A549 (cell line): ENCODE measurements around the gene TNIK. TPM values are rescaled to one million over a fixed set of nuclear protein-coding genes. Genes with fewer than 3 reads are reported as not detected.

Source experiments
- ATAC-seq, 2 experiments: fragments of 200-7000 bp in 1 of 2; fragments of >200 bp in 1 of 2; cut with Nextera tagmentation in 1 of 2; cut with Tn5 transposase in 1 of 2; 3 replicates each; pipeline versions ENCODE4 v1.8.0 to v1.9.1; 2018 to 2020; ENCODE audit warnings: mild to moderate bottlenecking in 1 of 2, moderate library complexity in 1 of 2
- CTCF ChIA-PET: fragments of 300-600 bp; sonication (Branson Sonifier 250); formaldehyde crosslinking; extraction: SDS; loops from one replicate; lab custom pipeline; 2021; ENCODE audit warnings: antibody characterized with exemption, inconsistent platforms; lab: Yijun Ruan, JAX
- POLR2A ChIA-PET: fragments of 350-600 bp; formaldehyde crosslinking; extraction: SDS; loops from one replicate; lab custom pipeline; 2021; ENCODE audit warnings: antibody characterized with exemption, inconsistent platforms; lab: Yijun Ruan, JAX
- DNase-seq, 2 experiments: peaks; one replicate each; pipeline versions ENCODE4 v3.0.0 to v3.0.0-alpha.2; 2011 to 2016; ENCODE audit warnings: low read depth in 1 of 2, low spot score in 1 of 2
- FAIRE-seq: peaks from 2 replicates; lab custom pipeline; 2011; peaks lifted over from hg19 to GRCh38; lab: Jason Lieb, UNC
- H3K27ac ChIP-seq, 2 experiments: fragments of >200 bp; sonication (Bioruptor Twin); formaldehyde crosslinking; 3 replicates each; pipeline ENCODE4 v1.5.1; 2016 to 2017
- H3K4me1 ChIP-seq: fragments of >200 bp; sonication (Bioruptor Twin); formaldehyde crosslinking; 3 replicates; pipeline ENCODE4 v1.6.1; 2016
- H3K4me2 ChIP-seq: fragments of >200 bp; sonication (Bioruptor Twin); formaldehyde crosslinking; 3 replicates; pipeline ENCODE4 v1.6.1; 2016
- H3K4me3 ChIP-seq: fragments of >200 bp; sonication (Bioruptor Twin); formaldehyde crosslinking; 3 replicates; pipeline ENCODE4 v1.5.1; 2016
- H3K9me3 ChIP-seq: fragments of >200 bp; sonication (Bioruptor Twin); formaldehyde crosslinking; 3 replicates; pipeline ENCODE4 v1.6.1; 2016
- BHLHE40 ChIP-seq: IDR thresholded peaks from 2 replicates; pipeline ENCODE4 v1.6.1; 2012; ENCODE audit warnings: low read depth, low read length, inconsistent platforms
- CBX2 ChIP-seq: fragments of 200-600 bp; sonication (generic); IDR thresholded peaks from 2 replicates; pipeline ENCODE4 v1.6.1; 2016; ENCODE audit warnings: low read depth, mild to moderate bottlenecking, borderline replicate concordance
- CBX8 ChIP-seq: fragments of 200-600 bp; sonication (generic); IDR thresholded peaks from 2 replicates; pipeline ENCODE4 v1.6.1; 2016
- CEBPB ChIP-seq, 2 experiments: fragments of >200 bp in 1 of 2; sonication (Bioruptor Twin) in 1 of 2; formaldehyde crosslinking in 1 of 2; IDR thresholded peaks; 2 replicates each; pipeline ENCODE4 v1.6.1; 2012 to 2016
- EHMT2 ChIP-seq: fragments of 200-600 bp; sonication (generic); IDR thresholded peaks from 2 replicates; pipeline ENCODE4 v1.6.1; 2016; ENCODE audit warnings: antibody characterized with exemption, low read depth, mild to moderate bottlenecking, moderate library complexity
- ESRRA ChIP-seq: fragments of 150-350 bp; IDR thresholded peaks from 2 replicates; pipeline ENCODE4 v1.6.1; 2014; ENCODE audit warnings: mild to moderate bottlenecking, low read length, borderline replicate concordance
- FOSB ChIP-seq: fragments of 250-450 bp; sonication (Bioruptor Pico); IDR thresholded peaks from 2 replicates; pipeline ENCODE4 v1.5.0; 2020; ENCODE audit warnings: mild to moderate bottlenecking, moderate library complexity
- FOXS1 ChIP-seq: fragments of 250-450 bp; sonication (Bioruptor Pico); IDR thresholded peaks from 2 replicates; pipeline ENCODE4 v1.5.0; 2020; ENCODE audit warnings: mild to moderate bottlenecking, moderate library complexity
- GATA3 ChIP-seq: IDR thresholded peaks from 2 replicates; pipeline ENCODE4 v1.6.1; 2012; ENCODE audit warnings: borderline replicate concordance
- HOXA7 ChIP-seq: fragments of 250-450 bp; sonication (Bioruptor Pico); IDR thresholded peaks from 2 replicates; pipeline ENCODE4 v1.5.0; 2020; ENCODE audit warnings: mild to moderate bottlenecking, moderate library complexity
- HOXB5 ChIP-seq: fragments of 250-450 bp; sonication (Bioruptor Pico); IDR thresholded peaks from 2 replicates; pipeline ENCODE4 v1.5.0; 2020; ENCODE audit warnings: mild to moderate bottlenecking, moderate library complexity
- JUN ChIP-seq, 2 experiments: fragments of >200 bp; sonication (Bioruptor Twin); formaldehyde crosslinking; IDR thresholded peaks; 2 replicates in 1 of 2; 3 replicates in 1 of 2; pipeline ENCODE4 v1.6.1; 2016 to 2017
- KDM1A ChIP-seq: fragments of 200-600 bp; sonication (generic); IDR thresholded peaks from 2 replicates; pipeline ENCODE4 v1.6.1; 2016; ENCODE audit warnings: low read depth, mild to moderate bottlenecking
- MAFK ChIP-seq: fragments of 450-650 bp; IDR thresholded peaks from 2 replicates; pipeline ENCODE4 v1.6.1; 2014; ENCODE audit not compliant: partially characterized antibody
- NPAS2 ChIP-seq: fragments of 250-450 bp; sonication (Bioruptor Pico); IDR thresholded peaks from 2 replicates; pipeline ENCODE4 v1.8.0; 2022; ENCODE audit warnings: mild to moderate bottlenecking, moderate library complexity, borderline replicate concordance
- PHF8 ChIP-seq: fragments of 200-600 bp; sonication (generic); IDR thresholded peaks from 2 replicates; pipeline ENCODE4 v1.6.1; 2016; ENCODE audit warnings: low read depth, mild to moderate bottlenecking, antibody characterized with exemption, moderate library complexity, borderline replicate concordance
- POLR2AphosphoS2 ChIP-seq: conservative IDR thresholded peaks from 2 replicates; pipeline ENCODE4 v1.6.1; 2012; ENCODE audit warnings: low read length, improper control_type of control experiment, inconsistent platforms
- RAD21 ChIP-seq, 2 experiments: fragments of >200 bp in 1 of 2; sonication (Bioruptor Twin) in 1 of 2; formaldehyde crosslinking in 1 of 2; IDR thresholded peaks in 1 of 2; conservative IDR thresholded peaks in 1 of 2; 2 replicates in 1 of 2; 3 replicates in 1 of 2; pipeline ENCODE4 v1.6.1; 2012 to 2018; ENCODE audit warnings: inconsistent platforms in 1 of 2
- RARB ChIP-seq: fragments of 250-450 bp; sonication (Bioruptor Pico); IDR thresholded peaks from 2 replicates; pipeline ENCODE4 v1.8.0; 2021; ENCODE audit warnings: mild to moderate bottlenecking, moderate library complexity
- RCOR1 ChIP-seq: fragments of 150-350 bp; IDR thresholded peaks from 2 replicates; pipeline ENCODE4 v1.6.1; 2014; ENCODE audit warnings: antibody characterized with exemption, low read length, low read depth
- RFX5 ChIP-seq: fragments of 450-650 bp; IDR thresholded peaks from 2 replicates; pipeline ENCODE4 v1.7.1; 2014; ENCODE audit warnings: antibody characterized with exemption, mild to moderate bottlenecking, moderate library complexity
- RNF2 ChIP-seq: fragments of 200-600 bp; sonication (generic); IDR thresholded peaks from 2 replicates; pipeline ENCODE4 v1.6.1; 2016; ENCODE audit warnings: low read depth, mild to moderate bottlenecking, antibody characterized with exemption, moderate library complexity, borderline replicate concordance
- SMC3 ChIP-seq: fragments of >200 bp; sonication (Bioruptor Twin); formaldehyde crosslinking; IDR thresholded peaks from 3 replicates; pipeline ENCODE4 v1.6.1; 2018; ENCODE audit warnings: inconsistent platforms
- ZFP36 ChIP-seq: fragments of 450-650 bp; IDR thresholded peaks from 2 replicates; pipeline ENCODE4 v1.6.1; 2014; ENCODE audit warnings: borderline replicate concordance; ENCODE audit not compliant: partially characterized antibody
- ZNF302 ChIP-seq: fragments of 250-450 bp; sonication (Bioruptor Pico); IDR thresholded peaks from 2 replicates; pipeline ENCODE4 v1.9.0; 2021; ENCODE audit warnings: inconsistent platforms, mild to moderate bottlenecking, moderate library complexity
- WGBS: methylation state at CpG from one replicate; pipeline ENCODE4 v1.1.6; 2017; ENCODE audit errors: missing lambda C conversion rate; 5-methylcytosine and 5-hydroxymethylcytosine counted together
- polyA plus RNA-seq, 4 experiments: library from polyadenylated mRNA; depleted of rRNA in 3 of 4; stranded (reverse); fragments of >200 nt; fragmentation: RNase III in 1 of 4; extraction: RNeasy Plus Mini Kit Qiagen cat#74134 plus additional on column Dnase treatment in 1 of 4; gene quantifications; 2 replicates in 3 of 4; 3 replicates in 1 of 4; pipeline ENCODE4 v1.2.3, GENCODE V29; 2011 to 2017
- TF ChIP-seq, protein P1 (sequence below): IDR thresholded peaks from 2 replicates; pipeline ENCODE4 v1.6.1; 2012
- TF ChIP-seq, protein P2 (sequence below): IDR thresholded peaks from 2 replicates; pipeline ENCODE4 v1.6.1; 2012
- TF ChIP-seq, protein P3 (sequence below): fragments of 450-650 bp; IDR thresholded peaks from 2 replicates; pipeline ENCODE4 v1.6.1; 2014; ENCODE audit warnings: antibody characterized with exemption
- TF ChIP-seq, protein P4 (sequence below): fragments of >200 bp; sonication (Bioruptor Twin); formaldehyde crosslinking; IDR thresholded peaks from 2 replicates; pipeline ENCODE4 v1.6.1; 2016
- TF ChIP-seq, protein P5 (sequence below): IDR thresholded peaks from 2 replicates; pipeline ENCODE4 v1.6.1; 2012; ENCODE audit warnings: low read depth, borderline replicate concordance

TNIK gene
- polyA plus RNA-seq, 2 of the 4 experiments (the other 2 are of a cell fraction), result 1.6 to 1.8 TPM

DNA sequence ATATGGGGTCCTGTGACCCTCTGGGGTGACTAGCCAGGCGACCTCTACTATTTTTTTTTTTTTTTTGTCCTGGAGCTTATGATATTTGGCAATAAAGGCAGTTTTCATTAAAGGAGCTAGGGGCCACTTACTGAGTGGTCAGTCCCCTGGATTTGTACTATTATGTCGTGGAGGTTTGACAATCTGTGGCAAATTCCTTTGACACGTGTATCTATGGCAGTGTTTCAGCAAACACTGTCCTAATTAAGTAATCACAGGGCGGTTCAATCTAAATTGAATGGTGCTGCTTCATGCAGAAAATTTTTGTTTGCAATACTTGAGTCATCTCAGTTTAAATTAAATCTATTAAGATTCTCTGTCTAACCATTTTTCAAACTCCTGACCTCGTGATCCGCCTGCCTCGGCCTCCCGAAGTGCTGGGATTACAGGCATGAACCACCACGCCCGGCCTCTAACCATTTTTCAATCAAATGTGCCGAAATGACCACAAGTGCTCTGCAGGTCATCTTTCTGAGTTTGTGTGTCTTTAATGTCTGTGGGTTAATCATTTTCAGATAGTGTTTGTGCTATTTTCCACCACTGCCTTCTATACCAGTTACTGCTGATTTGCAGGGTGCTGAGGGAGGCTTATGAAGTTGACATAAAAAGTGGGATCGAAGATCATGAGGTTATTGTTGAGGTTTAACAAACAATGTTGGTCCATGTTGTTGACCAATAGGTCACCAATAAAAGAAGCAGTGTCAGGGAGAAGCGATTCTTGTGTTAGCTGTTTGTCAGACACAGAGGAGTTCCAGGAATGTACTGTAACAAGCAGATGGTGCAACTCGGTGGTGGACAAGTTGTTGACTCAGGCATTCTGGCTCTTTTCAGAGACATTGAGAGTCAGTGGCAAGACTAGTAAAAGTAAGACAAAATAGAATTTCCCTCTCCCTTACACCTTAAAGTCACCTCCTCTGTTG, 415.1 kb downstream of the TNIK start (continued):
- TF ChIP-seq HOXA7 (CRISPR knock-in tag) (no peak), GATA3 (peak; percentile 62), RAD21 (conservative IDR thresholded peaks at IDR 0.05 in 1 of 2, IDR thresholded peaks at IDR 0.05 in 1 of 2) (peak in 1 of 2 experiments; percentile 44; a peak in 3 of 5 replicates)

DNA sequence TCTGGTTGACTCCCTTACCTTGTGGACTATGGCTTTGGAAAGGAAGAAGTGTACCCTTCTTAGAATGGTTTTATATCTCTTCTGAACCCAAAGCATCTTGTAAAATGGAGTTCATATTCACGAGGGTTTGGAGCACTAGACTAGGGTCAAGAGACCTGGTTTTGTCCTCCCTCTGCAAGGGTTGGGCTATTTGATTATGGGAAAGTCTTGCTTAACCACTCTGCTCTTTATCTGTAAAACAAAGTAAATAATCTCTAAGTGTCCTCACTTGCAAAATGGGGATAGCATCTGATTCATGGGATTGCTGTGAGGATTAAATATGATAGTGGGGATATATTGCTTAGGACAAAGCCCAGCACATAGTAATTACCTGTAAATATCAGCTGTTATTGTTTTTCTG, 415.8 kb downstream of the TNIK start:
- H3K4me1 ChIP-seq, result peaks cover 29% of the 10 kb centered on the region
- no peak for FAIRE-seq
- POLR2A ChIA-PET, result no interaction called here
- no peak for DNase-seq
- H3K4me3 ChIP-seq, result no peak overlapping the region
- CTCF ChIA-PET, result interaction anchor here (1.0 kb wide), 1 partner anchor 139 kb away, joined by 3 read pairs; no protein-coding TSS in a partner anchor
- no peak for ATAC-seq
- 0% methylated on average over 1 of the region's 1 CpG for WGBS
- no peaks in the 10 kb centered on the region for H3K9me3 ChIP-seq
- TF ChIP-seq, protein P1, sequence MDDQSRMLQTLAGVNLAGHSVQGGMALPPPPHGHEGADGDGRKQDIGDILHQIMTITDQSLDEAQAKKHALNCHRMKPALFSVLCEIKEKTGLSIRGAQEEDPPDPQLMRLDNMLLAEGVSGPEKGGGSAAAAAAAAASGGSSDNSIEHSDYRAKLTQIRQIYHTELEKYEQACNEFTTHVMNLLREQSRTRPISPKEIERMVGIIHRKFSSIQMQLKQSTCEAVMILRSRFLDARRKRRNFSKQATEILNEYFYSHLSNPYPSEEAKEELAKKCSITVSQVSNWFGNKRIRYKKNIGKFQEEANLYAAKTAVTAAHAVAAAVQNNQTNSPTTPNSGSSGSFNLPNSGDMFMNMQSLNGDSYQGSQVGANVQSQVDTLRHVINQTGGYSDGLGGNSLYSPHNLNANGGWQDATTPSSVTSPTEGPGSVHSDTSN, result no peak
- no peak for TF ChIP-seq POLR2AphosphoS2
- TF ChIP-seq ZNF302 (CRISPR knock-in tag), result no peak
- TF ChIP-seq HOXB5 (CRISPR knock-in tag), result no peak
- no peak for TF ChIP-seq RCOR1
- no peak for TF ChIP-seq PHF8
- no peak for TF ChIP-seq RARB (CRISPR knock-in tag)
- TF ChIP-seq, protein P2, sequence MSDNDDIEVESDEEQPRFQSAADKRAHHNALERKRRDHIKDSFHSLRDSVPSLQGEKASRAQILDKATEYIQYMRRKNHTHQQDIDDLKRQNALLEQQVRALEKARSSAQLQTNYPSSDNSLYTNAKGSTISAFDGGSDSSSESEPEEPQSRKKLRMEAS, result no peak
- TF ChIP-seq GATA3, result no peak
- no peak for TF ChIP-seq RNF2
- TF ChIP-seq EHMT2, result no peak
- TF ChIP-seq ZFP36, result no peak
- TF ChIP-seq FOSB (CRISPR knock-in tag), result no peak
- no peak for TF ChIP-seq CBX2
- H3K27ac ChIP-seq, result peak overlapping the region; percentile 72 to 85
- H3K4me2 ChIP-seq, result peak overlapping the region; percentile 70

DNA sequence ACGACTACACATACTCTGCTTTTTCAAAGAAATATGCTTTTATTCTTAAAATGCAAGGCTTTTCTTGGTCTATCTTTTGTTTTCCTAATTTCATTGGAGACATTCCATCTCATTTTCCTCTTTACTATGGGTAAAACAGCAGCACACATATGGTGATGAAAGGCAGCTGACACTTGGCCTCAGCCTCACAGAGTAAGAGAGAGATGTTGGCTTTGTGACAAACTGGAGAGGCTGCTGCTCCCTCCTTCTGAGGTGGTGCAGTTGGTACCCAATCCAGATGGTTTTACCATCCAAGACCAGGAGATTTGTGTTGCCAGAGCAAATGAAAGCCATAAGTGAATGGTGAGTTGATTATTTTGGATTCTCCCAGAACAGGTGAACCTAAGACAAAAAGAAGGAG, 420.5 kb downstream of the TNIK start:
- no peak overlapping the region for H3K27ac ChIP-seq
- FAIRE-seq (no peak), ATAC-seq (no peak), DNase-seq (no peak)
- 83% methylated on average over 1 of the region's 1 CpG for WGBS
- peaks cover 9% of the 10 kb centered on the region for H3K4me1 ChIP-seq
- no peak overlapping the region for H3K4me3 ChIP-seq
- POLR2A ChIA-PET, result no interaction called here
- TF ChIP-seq RARB (CRISPR knock-in tag) (no peak), SMC3 (no peak), ZNF302 (CRISPR knock-in tag) (no peak), BHLHE40 (no peak), NPAS2 (CRISPR knock-in tag) (no peak), RAD21 (conservative IDR thresholded peaks at IDR 0.05 in 1 of 2, IDR thresholded peaks at IDR 0.05 in 1 of 2) (no peak), MAFK (no peak), ESRRA (no peak), JUN (IDR thresholded peaks at IDR 0.05) (no peak), RFX5 (no peak), CBX8 (no peak), KDM1A (no peak), CEBPB (IDR thresholded peaks at IDR 0.05) (no peak), FOXS1 (CRISPR knock-in tag) (no peak), EHMT2 (no peak)
- TF ChIP-seq, protein P3, sequence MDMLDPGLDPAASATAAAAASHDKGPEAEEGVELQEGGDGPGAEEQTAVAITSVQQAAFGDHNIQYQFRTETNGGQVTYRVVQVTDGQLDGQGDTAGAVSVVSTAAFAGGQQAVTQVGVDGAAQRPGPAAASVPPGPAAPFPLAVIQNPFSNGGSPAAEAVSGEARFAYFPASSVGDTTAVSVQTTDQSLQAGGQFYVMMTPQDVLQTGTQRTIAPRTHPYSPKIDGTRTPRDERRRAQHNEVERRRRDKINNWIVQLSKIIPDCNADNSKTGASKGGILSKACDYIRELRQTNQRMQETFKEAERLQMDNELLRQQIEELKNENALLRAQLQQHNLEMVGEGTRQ, result no peak
- TF ChIP-seq, protein P2, result no peak
- TF ChIP-seq, protein P4, sequence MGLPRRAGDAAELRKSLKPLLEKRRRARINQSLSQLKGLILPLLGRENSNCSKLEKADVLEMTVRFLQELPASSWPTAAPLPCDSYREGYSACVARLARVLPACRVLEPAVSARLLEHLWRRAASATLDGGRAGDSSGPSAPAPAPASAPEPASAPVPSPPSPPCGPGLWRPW, result no peak
- TF ChIP-seq, protein P5, sequence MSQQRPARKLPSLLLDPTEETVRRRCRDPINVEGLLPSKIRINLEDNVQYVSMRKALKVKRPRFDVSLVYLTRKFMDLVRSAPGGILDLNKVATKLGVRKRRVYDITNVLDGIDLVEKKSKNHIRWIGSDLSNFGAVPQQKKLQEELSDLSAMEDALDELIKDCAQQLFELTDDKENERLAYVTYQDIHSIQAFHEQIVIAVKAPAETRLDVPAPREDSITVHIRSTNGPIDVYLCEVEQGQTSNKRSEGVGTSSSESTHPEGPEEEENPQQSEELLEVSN, result no peak
- no peaks in the 10 kb centered on the region for H3K9me3 ChIP-seq
- no peak overlapping the region for H3K4me2 ChIP-seq
- CTCF ChIA-PET, result interaction anchor here (1.1 kb wide), 1 partner anchor 10 kb away, joined by 5 read pairs; no protein-coding TSS in a partner anchor
